GM12864 (cell line): ENCODE data around the gene B2M.
A peak's percentile ranks its signal among the peaks of the same experiment; 100 is the strongest.
"Not testable (repeated sequence)": the region's sequence is repeated elsewhere in the genome, so short reads cannot be mapped to it uniquely, and the experiment has no call there.

Experiments used
- DNase-seq: peaks from one replicate; pipeline ENCODE4 v3.0.0-alpha.2; 2011; ENCODE audit warnings: low read depth
- H3K4me3 ChIP-seq: 2 replicates; pipeline ENCODE4 v1.5.1; 2011; ENCODE audit warnings: mild to moderate bottlenecking, low read depth, low read length, control low read depth
- CTCF ChIP-seq: IDR thresholded peaks from 2 replicates; pipeline ENCODE4 v1.5.1; 2011; ENCODE audit warnings: low read depth, mild to moderate bottlenecking, moderate library complexity, low read length, control low read depth, inconsistent platforms; ENCODE audit errors: missing control alignments

B2M gene

GRCh38 chr15:44715797-44716334, 4.5 kb downstream of the B2M start:
- H3K4me3 ChIP-seq = peak overlapping the region; percentile 3; the same call in 1 of the 2 replicates
- DNase-seq = no peak
- no peak for TF ChIP-seq CTCF

- no peak for DNase-seq
- no peak overlapping the region; the same call in 1 of the 2 replicates for H3K4me3 ChIP-seq
- no peak for TF ChIP-seq CTCF
Observed at GRCh38 chr15:44716983-44717602, 5.8 kb downstream of the B2M start.

- TF ChIP-seq CTCF = no peak
- DNase-seq = no peak
- no peak overlapping the region for H3K4me3 ChIP-seq
Observed at GRCh38 chr15:44718180-44718926, 7.0 kb downstream of the B2M start.

GRCh38 chr15:44718927-44719292, 7.6 kb downstream of the B2M start:
- DNase-seq = no peak
- no peak for TF ChIP-seq CTCF
- no peak overlapping the region for H3K4me3 ChIP-seq

GRCh38 chr15:44719293-44719999, 8.1 kb downstream of the B2M start:
- no peak for TF ChIP-seq CTCF
- DNase-seq = peak; percentile 90
- H3K4me3 ChIP-seq = no peak overlapping the region

- DNase-seq, H3K4me3 ChIP-seq: not testable (repeated sequence)
Observed at GRCh38 chr15:44720000-44720435, 8.7 kb downstream of the B2M start.
